ENCODE measurements around the gene PYROXD2.

DNA sequence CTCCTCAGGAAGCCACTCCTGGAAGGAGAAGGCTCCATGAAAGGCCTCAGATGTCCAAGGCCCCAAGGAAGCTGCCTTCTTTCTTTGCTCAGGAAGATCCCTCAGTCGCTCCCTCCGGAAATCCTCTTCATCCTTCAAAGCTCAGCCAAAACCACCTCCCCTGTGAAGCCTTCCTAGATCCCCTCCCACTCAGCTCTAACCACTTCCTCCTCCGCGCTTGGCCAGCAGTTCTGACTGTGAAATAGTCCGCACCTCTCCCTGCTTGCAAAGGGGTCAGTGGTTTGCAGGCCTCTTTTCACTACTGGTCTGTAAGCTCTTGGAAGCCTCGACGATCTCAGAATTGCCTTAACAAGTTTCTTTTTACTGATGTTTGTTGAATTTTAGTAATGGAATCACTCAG is 23.9 kb downstream of the PYROXD2 start:
- TF ChIP-seq, protein P1, sequence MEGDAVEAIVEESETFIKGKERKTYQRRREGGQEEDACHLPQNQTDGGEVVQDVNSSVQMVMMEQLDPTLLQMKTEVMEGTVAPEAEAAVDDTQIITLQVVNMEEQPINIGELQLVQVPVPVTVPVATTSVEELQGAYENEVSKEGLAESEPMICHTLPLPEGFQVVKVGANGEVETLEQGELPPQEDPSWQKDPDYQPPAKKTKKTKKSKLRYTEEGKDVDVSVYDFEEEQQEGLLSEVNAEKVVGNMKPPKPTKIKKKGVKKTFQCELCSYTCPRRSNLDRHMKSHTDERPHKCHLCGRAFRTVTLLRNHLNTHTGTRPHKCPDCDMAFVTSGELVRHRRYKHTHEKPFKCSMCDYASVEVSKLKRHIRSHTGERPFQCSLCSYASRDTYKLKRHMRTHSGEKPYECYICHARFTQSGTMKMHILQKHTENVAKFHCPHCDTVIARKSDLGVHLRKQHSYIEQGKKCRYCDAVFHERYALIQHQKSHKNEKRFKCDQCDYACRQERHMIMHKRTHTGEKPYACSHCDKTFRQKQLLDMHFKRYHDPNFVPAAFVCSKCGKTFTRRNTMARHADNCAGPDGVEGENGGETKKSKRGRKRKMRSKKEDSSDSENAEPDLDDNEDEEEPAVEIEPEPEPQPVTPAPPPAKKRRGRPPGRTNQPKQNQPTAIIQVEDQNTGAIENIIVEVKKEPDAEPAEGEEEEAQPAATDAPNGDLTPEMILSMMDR (IDR thresholded peaks at IDR 0.05): no peak
- TF ChIP-seq GABPA (IDR thresholded peaks at IDR 0.05; ENCODE audit: low read depth) (no peak), RXRA (IDR thresholded peaks at IDR 0.05; ENCODE audit: borderline replicate concordance, low read depth) (no peak), MEF2A (IDR thresholded peaks at IDR 0.05; ENCODE audit: borderline replicate concordance, low read depth) (no peak), SIN3A (IDR thresholded peaks at IDR 0.05; ENCODE audit: borderline replicate concordance, low read depth, low read length) (no peak), EZH2phosphoT487 (IDR thresholded peaks at IDR 0.05; ENCODE audit: borderline replicate concordance, low read depth) (no peak), RAD21 (IDR thresholded peaks at IDR 0.05; ENCODE audit: low read length) (no peak), POLR2AphosphoS5 (IDR thresholded peaks at IDR 0.05; ENCODE audit: low read depth, low read length) (no peak), ELF1 (IDR thresholded peaks at IDR 0.05) (no peak)
- TF ChIP-seq, protein P2, sequence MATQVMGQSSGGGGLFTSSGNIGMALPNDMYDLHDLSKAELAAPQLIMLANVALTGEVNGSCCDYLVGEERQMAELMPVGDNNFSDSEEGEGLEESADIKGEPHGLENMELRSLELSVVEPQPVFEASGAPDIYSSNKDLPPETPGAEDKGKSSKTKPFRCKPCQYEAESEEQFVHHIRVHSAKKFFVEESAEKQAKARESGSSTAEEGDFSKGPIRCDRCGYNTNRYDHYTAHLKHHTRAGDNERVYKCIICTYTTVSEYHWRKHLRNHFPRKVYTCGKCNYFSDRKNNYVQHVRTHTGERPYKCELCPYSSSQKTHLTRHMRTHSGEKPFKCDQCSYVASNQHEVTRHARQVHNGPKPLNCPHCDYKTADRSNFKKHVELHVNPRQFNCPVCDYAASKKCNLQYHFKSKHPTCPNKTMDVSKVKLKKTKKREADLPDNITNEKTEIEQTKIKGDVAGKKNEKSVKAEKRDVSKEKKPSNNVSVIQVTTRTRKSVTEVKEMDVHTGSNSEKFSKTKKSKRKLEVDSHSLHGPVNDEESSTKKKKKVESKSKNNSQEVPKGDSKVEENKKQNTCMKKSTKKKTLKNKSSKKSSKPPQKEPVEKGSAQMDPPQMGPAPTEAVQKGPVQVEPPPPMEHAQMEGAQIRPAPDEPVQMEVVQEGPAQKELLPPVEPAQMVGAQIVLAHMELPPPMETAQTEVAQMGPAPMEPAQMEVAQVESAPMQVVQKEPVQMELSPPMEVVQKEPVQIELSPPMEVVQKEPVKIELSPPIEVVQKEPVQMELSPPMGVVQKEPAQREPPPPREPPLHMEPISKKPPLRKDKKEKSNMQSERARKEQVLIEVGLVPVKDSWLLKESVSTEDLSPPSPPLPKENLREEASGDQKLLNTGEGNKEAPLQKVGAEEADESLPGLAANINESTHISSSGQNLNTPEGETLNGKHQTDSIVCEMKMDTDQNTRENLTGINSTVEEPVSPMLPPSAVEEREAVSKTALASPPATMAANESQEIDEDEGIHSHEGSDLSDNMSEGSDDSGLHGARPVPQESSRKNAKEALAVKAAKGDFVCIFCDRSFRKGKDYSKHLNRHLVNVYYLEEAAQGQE (IDR thresholded peaks at IDR 0.05; ENCODE audit: low read depth, low read length): no peak
